K562 (cell line): ENCODE measurements around the gene NAT10. TPM values are rescaled to one million over a fixed set of nuclear protein-coding genes. Genes with fewer than 3 reads are reported as not detected.

ENCODE experiments used
- HDGF ChIP-seq: fragments of 450-650 bp; IDR thresholded peaks from 2 replicates; pipeline ENCODE4 v1.6.1; 2016
- PTTG1 ChIP-seq: fragments of 450-650 bp; IDR thresholded peaks from 2 replicates; pipeline ENCODE4 v1.6.1; 2016; ENCODE audit warnings: low read depth, mild to moderate bottlenecking, missing genetic modification characterization, missing compliant biosample characterization
- ZNF431 ChIP-seq: sonication (generic); formaldehyde crosslinking; IDR thresholded peaks from 2 replicates; pipeline ENCODE4 v1.8.0; 2022; ENCODE audit warnings: mild to moderate bottlenecking, missing genetic modification reagents
- polyA plus RNA-seq, 8 experiments: library from polyadenylated mRNA; depleted of rRNA in 4 of 8; stranded (reverse) in 5 of 8; unstranded in 3 of 8; fragments of >200 nt; fragmentation: Nextera tagmentation in 2 of 8; fragmentation: Illumina TruSeq in 1 of 8; extraction: Ambion mirVana in 2 of 8; extraction: Trizol in 1 of 8; gene quantifications; 2 replicates each; pipeline versions ENCODE4 v1.2.1 to v1.2.3, GENCODE V29; 2011 to 2014; ENCODE audit warnings: inconsistent platforms in 1 of 8, missing spikeins in 1 of 8
- total RNA-seq, 7 experiments: library from RNA; depleted of rRNA in 6 of 7; stranded (reverse); fragments of >200 nt in 6 of 7; fragmentation: Illumina TruSeq in 2 of 7; extraction: Trizol in 2 of 7; gene quantifications; 2 replicates each; pipeline versions ENCODE4 v1.2.1 to v1.2.3, GENCODE V29; 2011 to 2021; ENCODE audit warnings: low replicate concordance in 1 of 7
- TF ChIP-seq, protein P1 (sequence below), 2 experiments: fragments of 450-650 bp; formaldehyde crosslinking in 1 of 2; IDR thresholded peaks; 2 replicates each; pipeline versions ENCODE4 v1.4.0 to v1.6.1; 2014 to 2020; ENCODE audit warnings: mild to moderate bottlenecking in 2 of 2, borderline replicate concordance in 1 of 2, low read depth in 1 of 2
- TF ChIP-seq, protein P2 (sequence below): fragments of 450-650 bp; IDR thresholded peaks from 2 replicates; pipeline ENCODE4 v1.6.1; 2016; ENCODE audit warnings: antibody characterized with exemption
- TF ChIP-seq, protein P3 (sequence below): IDR thresholded peaks from 2 replicates; pipeline ENCODE4 v1.6.1; 2016; ENCODE audit warnings: missing genetic modification characterization, missing compliant biosample characterization

The NAT10 gene
- total and polyA plus RNA-seq, 9 of the 15 experiments (the other 6 are each of a cell fraction or from before 2014, with no cell fraction given), result 55.4 to 125 (median 86.3) TPM

DNA sequence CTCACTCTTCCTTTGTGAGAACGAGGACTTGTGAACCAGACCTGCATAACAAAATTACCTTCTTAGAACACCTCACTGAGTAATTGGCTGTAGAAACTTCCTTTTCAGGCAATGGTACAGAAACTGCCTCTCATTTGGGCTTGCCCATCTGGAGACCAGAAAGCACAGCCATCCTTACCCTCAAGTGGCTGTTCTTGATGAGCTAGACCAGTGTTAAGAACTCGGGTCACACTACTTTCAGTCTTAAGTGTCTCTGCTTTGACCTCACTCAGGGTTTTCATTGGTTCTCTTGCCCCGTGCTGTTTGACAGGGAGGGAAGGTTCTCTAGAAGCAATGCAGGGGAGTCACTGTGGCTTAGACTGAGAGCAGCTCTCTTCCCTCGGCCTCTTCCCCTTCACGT, 29.3 kb downstream of the NAT10 start (continued):
- TF ChIP-seq, protein P1, sequence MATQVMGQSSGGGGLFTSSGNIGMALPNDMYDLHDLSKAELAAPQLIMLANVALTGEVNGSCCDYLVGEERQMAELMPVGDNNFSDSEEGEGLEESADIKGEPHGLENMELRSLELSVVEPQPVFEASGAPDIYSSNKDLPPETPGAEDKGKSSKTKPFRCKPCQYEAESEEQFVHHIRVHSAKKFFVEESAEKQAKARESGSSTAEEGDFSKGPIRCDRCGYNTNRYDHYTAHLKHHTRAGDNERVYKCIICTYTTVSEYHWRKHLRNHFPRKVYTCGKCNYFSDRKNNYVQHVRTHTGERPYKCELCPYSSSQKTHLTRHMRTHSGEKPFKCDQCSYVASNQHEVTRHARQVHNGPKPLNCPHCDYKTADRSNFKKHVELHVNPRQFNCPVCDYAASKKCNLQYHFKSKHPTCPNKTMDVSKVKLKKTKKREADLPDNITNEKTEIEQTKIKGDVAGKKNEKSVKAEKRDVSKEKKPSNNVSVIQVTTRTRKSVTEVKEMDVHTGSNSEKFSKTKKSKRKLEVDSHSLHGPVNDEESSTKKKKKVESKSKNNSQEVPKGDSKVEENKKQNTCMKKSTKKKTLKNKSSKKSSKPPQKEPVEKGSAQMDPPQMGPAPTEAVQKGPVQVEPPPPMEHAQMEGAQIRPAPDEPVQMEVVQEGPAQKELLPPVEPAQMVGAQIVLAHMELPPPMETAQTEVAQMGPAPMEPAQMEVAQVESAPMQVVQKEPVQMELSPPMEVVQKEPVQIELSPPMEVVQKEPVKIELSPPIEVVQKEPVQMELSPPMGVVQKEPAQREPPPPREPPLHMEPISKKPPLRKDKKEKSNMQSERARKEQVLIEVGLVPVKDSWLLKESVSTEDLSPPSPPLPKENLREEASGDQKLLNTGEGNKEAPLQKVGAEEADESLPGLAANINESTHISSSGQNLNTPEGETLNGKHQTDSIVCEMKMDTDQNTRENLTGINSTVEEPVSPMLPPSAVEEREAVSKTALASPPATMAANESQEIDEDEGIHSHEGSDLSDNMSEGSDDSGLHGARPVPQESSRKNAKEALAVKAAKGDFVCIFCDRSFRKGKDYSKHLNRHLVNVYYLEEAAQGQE (IDR thresholded peaks at IDR 0.05; ENCODE audit: borderline replicate concordance), result no peak
- TF ChIP-seq, protein P1 (CRISPR knock-in tag; IDR thresholded peaks at IDR 0.05; ENCODE audit: low read depth), result no peak
- TF ChIP-seq, protein P2, sequence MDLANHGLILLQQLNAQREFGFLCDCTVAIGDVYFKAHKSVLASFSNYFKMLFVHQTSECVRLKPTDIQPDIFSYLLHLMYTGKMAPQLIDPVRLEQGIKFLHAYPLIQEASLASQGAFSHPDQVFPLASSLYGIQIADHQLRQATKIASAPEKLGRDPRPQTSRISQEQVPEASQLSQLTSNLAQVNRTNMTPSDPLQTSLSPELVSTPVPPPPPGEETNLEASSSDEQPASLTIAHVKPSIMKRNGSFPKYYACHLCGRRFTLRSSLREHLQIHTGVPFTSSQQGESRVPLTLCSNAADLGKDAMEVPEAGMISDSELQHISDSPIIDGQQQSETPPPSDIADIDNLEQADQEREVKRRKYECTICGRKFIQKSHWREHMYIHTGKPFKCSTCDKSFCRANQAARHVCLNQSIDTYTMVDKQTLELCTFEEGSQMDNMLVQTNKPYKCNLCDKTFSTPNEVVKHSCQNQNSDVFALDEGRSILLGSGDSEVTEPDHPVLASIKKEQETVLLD, result no peak
- TF ChIP-seq HDGF, result no peak
- no peak for TF ChIP-seq ZNF431 (CRISPR knock-in tag)
- TF ChIP-seq, protein P3, sequence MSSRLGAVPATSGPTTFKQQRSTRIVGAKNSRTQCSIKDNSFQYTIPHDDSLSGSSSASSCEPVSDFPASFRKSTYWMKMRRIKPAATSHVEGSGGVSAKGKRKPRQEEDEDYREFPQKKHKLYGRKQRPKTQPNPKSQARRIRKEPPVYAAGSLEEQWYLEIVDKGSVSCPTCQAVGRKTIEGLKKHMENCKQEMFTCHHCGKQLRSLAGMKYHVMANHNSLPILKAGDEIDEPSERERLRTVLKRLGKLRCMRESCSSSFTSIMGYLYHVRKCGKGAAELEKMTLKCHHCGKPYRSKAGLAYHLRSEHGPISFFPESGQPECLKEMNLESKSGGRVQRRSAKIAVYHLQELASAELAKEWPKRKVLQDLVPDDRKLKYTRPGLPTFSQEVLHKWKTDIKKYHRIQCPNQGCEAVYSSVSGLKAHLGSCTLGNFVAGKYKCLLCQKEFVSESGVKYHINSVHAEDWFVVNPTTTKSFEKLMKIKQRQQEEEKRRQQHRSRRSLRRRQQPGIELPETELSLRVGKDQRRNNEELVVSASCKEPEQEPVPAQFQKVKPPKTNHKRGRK, result no peak
- no peak for TF ChIP-seq PTTG1 (tag)
